Fibroblast of skin of left quadriceps (primary cell): ENCODE data around the gene DNAH8.

Source experiments
- DNase-seq, 2 experiments: peaks; one replicate each; pipeline ENCODE4 v3.0.0-alpha.2; 2013; ENCODE audit warnings: low read depth in 2 of 2

Gene DNAH8

DNA sequence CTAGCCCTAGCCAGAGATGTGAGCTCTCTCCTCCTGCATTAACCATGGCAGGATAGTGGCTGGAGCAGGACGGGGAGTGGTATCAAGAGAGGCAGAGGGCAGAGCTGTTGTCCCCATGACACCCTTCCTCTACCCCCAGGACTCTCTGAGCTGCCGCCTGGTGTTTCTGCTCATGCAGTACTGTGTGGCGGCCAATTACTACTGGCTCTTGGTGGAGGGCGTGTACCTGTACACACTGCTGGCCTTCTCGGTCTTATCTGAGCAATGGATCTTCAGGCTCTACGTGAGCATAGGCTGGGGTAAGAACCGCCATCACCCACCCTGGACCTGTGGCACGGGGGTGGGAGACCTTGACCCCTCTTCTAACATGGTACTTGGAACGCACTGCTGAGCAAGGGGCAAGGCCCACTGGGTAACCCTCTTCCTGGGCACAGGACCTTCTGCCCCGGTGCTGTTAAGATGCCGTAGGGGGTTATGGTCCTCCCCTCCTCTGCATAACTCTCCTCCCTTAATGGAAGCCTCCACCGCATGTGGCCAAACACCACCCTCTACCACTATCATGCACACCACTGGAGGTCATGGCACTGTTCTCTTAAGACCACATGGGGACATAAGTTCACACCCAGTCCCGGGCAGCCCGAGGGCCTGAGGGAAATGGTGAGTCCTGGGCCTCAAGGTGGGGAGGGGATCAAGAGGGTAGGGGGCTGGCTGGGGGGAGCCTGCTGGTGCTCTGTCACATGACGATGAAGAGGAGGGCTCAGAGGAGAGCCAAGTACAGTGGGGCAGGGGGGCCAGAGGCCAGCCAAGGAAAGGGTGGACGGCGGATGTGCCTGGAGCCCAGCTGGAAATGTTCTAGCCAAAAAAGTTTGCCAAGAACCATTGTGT lies 358.6 kb downstream of the DNAH8 start:
- DNase-seq, result no peak

DNA sequence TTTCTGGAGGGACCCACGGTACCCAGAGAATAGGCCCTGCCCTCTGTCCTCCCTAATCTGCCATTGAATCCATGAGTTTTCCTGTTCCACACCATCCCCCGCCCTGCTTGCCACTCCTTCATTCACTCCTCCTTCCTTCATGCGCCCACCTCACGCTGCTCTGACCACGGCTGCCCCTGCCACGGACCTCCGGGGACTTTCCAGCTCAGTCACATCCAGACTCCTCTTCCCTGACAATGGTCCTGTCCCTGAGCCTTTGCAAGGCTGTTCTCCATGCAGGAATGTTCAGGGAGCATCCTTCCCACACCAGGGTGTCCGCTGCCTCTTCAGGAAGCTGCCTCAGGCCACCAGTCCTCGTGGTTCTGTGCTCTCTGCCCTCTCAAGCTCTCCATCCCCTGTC lies 359.4 kb downstream of the DNAH8 start:
- no peak for DNase-seq

DNA sequence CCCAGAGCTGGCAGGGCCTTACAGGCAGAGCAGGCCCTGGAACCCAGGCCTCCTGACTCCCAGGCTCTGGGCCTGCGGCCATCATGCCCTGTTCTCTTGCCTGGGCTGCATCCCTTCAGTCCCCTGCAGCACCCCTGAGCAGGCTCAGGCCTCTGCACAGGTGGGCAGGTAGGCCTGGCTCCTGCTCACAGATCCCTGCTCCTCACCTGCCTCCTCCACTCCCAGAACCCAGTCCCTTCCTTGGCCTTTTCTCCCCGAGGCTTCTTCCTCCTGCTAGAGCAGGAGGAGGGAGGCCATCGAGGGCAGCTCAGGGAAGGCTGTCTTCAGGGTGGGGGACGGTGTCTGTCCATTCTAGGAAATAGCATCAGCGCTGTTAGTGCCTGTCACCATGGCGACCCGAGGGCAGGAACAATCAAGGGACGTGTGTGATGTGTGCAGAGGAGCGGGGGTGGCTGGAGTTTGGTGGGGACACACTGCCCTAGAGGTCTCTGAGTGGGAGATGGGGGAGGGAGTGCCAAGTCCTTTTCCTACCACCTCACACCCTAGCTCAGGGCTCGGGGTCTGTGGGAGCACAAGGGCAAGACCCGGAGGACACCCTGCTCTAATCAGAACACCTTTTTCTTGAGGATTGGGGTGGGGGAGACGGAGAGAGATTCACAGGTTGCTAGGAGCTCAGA lies 360.0 kb downstream of the DNAH8 start:
- no peak for DNase-seq

DNA sequence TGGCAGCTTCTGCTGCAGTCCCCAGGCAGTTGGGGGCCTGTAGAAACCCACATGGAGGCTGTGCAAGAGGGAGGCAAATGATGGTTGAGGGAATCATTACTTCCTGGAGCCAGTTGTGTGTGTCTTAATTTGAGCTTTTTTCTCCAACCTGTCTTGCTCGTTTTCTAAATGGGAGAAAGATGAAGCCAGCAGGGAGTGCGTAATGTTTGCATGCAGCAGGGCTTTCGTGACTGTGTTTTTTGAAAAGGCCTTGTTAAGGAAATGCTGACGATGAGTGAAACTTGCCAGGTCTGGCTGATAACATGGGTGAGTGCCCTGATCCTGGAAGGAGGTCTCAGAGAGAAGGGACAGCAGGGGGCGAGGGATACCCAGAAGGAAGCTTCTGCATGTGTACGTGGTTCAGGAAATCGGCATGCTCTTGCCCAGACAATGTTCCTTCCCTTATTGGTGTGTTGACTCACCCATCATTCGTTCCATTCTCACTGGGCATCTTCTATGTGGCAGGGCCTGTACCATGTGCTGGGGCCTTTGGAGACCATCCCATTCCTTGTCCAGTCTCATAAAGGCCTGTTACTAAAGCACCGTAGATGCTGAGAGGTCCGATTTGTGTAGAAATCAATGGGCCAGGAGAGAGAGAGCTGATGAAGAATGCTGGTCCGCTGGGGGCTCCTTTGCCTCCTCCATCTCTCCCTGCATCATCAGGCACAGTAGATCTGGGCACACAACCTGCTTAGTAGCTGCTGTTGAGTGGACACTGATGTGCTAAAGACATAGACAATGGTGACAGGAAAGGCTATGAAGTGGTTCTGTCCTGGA lies 360.9 kb downstream of the DNAH8 start:
- DNase-seq, result no peak

DNA sequence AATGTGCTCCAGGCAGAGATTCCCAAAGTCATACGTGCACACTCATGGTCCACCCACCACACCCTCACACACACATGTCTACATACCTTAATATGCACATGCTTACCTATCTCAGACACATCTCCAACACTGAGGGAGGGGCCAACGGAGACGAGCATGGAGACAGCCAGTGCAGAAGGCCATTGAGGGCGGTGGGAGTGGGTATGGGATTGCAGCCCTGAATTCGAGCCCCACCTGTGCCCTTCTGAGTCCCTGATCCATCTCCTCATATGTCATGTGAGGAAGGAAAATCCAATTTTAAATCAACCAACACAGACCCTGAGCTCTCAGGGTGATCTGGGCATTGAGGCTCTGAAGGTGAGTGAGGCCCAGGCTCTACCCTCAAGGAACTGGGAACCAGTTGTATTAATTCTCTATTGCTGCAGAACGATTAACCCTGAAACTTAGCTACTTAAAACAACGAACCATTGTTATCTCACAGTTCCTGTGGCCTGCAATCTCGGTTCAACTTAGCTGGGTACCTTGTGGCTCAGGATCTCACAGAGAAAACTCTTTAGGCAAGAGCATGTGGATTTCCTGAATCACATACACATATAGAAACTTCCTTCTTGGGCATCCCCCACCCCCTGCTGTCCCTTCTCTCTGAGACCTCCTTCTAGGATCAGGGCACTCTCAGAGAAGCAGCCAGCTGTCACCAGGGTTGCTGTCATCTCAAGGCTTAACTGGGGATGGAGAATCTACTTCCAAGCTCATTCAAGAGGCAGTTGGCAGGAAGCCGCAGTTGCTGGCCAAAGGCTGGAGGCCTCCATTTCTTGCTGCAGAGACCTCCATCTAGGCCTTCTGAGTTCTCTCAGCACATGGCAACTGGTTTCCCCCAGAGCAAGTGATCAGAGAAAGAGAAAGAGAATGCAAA lies 361.8 kb downstream of the DNAH8 start:
- no peak for DNase-seq

DNA sequence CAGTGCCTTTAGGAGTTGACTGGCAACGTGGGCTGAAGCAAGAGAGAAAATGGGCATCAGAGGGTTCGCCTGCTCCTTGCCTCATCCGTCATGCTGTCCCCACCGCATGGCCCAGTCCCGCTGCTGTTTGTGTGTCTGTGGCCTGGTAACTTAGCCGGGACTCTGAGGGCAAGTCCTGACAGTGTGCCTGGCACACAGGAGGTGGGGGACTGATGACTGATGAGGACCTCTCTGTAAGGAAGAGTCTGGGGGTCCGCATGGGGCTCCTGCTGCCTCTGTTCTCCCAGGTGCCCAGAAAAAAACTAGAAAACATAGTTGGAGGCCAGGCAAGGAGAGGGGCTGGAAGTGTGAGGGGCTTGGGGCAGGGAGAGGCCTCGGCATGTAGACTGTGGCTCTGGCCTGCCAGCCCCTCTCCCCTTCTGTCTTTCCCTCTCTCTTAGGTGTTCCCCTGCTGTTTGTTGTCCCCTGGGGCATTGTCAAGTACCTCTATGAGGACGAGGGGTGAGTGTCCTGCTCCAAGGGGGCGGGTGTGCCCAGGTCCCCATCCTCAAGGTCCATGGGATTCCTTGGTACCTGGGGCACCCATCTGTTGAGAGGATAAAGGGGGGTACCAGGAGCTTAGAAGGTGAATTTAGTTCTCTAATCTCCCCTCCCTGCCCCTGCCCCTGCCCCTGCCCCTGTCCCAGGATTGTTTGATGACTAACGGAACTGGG lies 362.9 kb downstream of the DNAH8 start:
- DNase-seq, result no peak

DNA sequence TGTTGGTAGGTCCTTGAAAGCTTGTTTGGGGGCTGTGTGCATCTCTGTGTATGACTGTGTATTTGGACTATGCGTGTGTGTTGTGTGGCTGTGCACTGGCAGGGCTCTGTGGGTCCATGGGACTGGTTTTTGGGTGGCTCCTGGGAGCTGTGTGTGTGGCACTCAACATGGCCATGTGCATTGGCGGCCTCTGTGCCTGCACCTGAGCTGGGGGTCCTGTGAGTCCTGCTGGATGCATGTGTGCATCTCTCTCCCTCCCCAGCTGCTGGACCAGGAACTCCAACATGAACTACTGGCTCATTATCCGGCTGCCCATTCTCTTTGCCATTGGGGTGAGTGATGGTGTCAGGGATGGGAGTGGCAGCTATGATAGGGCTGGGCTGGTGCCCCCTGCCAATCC lies 363.6 kb downstream of the DNAH8 start:
- DNase-seq, result no peak

DNA sequence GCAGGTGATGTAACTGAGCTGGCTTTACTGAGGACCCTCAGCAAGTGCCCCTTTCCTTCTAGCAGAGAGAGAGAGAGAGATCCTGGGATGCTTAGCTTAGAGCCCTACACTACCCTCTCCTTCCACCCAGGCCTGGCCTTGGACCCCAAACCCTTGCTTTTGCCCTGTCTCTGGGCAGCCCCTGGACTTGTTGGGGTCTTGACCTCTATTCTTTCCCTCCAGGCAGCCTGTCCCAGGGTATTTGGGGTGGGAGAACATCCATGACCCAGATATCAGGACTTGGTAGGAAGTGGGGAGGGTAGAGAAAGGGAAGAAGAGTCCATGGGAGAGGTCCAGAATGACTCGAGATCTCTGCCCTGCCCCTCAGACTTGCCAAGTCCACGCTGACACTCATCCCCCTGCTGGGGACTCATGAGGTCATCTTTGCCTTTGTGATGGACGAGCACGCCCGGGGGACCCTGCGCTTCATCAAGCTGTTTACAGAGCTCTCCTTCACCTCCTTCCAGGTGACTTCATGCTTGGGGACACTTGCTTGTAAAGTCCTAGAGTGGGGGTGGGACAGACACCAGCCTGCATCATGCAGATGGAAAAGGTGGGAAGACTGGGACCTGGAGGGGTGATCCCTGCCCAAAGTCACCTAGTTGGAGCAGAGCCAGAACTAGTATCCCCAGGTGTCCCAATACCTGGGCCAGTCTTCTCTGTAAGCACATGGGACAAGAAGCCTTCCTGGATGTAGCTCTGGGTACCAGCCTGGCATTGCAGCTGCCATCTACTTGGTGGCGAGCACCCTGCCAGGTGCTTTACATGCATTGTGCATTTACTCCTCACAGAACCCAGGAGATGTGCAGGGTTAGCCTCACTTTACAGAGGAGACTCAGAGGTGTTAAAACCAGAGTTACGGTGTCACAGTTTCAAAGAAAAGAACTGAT lies 364.4 kb downstream of the DNAH8 start:
- no peak for DNase-seq
